ENCODE measurements around the gene NFE2L1.

NFE2L1 gene

GRCh38 chr17:48059125-48059668 is 11.0 kb downstream of the NFE2L1 start:
- DNase-seq (ENCODE audit: low spot score): no peak
- no peak for TF ChIP-seq CTCF (IDR thresholded peaks at IDR 0.05; ENCODE audit: borderline replicate concordance, control extremely low read depth, extremely low read depth, insufficient read depth, missing control alignments)
- in situ Hi-C loops (cut with MboI; ENCODE audit: low sequenced_read_pairs, unreplicated experiment): no loop called here

GRCh38 chr17:48060249-48060648 is 12.1 kb downstream of the NFE2L1 start:
- no peak for TF ChIP-seq CTCF (IDR thresholded peaks at IDR 0.05; ENCODE audit: borderline replicate concordance, control extremely low read depth, extremely low read depth, insufficient read depth, missing control alignments)
- DNase-seq (ENCODE audit: low spot score): no peak
- in situ Hi-C loops (cut with MboI; ENCODE audit: low sequenced_read_pairs, unreplicated experiment): no loop called here

DNA sequence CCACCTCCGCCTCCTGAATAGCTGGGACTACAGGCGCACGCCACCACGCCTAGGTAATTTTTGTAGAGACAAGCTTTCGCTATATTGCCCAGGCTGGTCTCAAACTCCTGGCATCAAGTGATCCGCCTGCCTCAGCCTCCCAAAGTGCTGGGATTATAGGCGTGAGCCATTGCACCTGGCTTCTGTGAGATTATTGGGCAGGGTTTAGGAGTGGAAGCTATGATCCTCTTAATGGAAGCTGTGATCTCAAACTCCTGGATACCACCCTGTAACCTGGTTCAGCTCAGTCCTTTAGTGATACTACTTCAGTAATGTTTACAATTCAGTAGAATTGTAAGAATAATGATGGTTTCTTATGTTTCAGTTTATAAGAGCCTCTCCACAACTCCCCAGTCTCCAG is 14.1 kb downstream of the NFE2L1 start:
- no peak for TF ChIP-seq CTCF (IDR thresholded peaks at IDR 0.05; ENCODE audit: borderline replicate concordance, control extremely low read depth, extremely low read depth, insufficient read depth, missing control alignments)
- in situ Hi-C loops (cut with MboI; ENCODE audit: low sequenced_read_pairs, unreplicated experiment): no loop called here
- DNase-seq (ENCODE audit: low spot score): no peak

DNA sequence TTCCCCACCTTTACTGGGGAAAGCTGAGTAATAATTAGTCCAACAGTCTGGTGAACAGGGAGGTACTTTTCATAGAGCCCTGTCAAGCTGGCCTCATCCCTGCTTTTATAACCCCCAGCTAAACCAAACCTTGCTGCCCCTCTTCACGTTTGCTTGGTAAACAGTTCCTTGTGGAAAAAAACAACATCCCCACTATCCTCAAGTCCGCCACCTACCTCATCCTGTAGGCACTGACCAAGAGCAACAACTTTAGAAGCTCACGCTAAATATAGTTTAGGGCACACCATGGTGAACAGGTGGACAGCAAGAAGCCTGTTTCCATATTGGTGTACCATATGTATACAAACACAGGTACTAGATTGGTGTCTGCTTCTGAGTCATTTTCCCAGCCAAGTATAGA is 16.5 kb downstream of the NFE2L1 start:
- no peak for DNase-seq (ENCODE audit: low spot score)
- in situ Hi-C loops (cut with MboI; ENCODE audit: low sequenced_read_pairs, unreplicated experiment): loop anchor here (5.0 kb wide), 1 partner anchor 32 kb away; no protein-coding TSS in a partner anchor
- TF ChIP-seq CTCF (IDR thresholded peaks at IDR 0.05; ENCODE audit: borderline replicate concordance, control extremely low read depth, extremely low read depth, insufficient read depth, missing control alignments): no peak

GRCh38 chr17:48066192-48066591 is 18.0 kb downstream of the NFE2L1 start:
- in situ Hi-C loops (cut with MboI; ENCODE audit: low sequenced_read_pairs, unreplicated experiment): loop anchor here (5.0 kb wide), 1 partner anchor 34 kb away; no protein-coding TSS in a partner anchor
- no peak for TF ChIP-seq CTCF (IDR thresholded peaks at IDR 0.05; ENCODE audit: borderline replicate concordance, control extremely low read depth, extremely low read depth, insufficient read depth, missing control alignments)
- DNase-seq (ENCODE audit: low spot score): no peak

DNA sequence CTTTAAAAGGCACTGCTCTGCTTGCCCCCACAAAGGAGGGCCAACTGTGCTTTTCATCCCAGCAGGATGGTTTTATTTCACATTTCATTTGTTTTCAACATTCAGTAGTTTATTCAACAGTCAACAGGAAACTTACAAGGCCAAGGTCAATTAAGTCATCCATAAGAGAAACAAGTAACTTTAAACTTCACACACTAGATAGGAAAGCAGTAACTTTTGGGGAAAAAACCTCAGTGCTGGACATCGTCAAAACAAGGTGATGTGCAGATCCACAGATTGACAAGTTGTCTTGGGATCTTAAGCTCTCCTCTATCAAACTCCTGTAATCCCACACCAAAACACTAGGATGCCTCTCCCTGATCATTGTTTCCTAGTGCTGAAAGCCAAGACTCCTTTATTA is 18.5 kb downstream of the NFE2L1 start:
- DNase-seq (ENCODE audit: low spot score): no peak
- TF ChIP-seq CTCF (IDR thresholded peaks at IDR 0.05; ENCODE audit: borderline replicate concordance, control extremely low read depth, extremely low read depth, insufficient read depth, missing control alignments): no peak
- in situ Hi-C loops (cut with MboI; ENCODE audit: low sequenced_read_pairs, unreplicated experiment): loop anchor here (5.0 kb wide), 1 partner anchor 34 kb away; no protein-coding TSS in a partner anchor
